NK-92 (cell line): ENCODE data around the gene ANKRD29.
"Not testable (repeated sequence)": the region's sequence is repeated elsewhere in the genome, so short reads cannot be mapped to it uniquely, and the experiment has no call there.

Source experiments
- DNase-seq: peaks from one replicate; lab custom pipeline; 2025; ENCODE audit not compliant: unreplicated experiment; lab: John Stamatoyannopoulos, UW

ANKRD29 gene

DNA sequence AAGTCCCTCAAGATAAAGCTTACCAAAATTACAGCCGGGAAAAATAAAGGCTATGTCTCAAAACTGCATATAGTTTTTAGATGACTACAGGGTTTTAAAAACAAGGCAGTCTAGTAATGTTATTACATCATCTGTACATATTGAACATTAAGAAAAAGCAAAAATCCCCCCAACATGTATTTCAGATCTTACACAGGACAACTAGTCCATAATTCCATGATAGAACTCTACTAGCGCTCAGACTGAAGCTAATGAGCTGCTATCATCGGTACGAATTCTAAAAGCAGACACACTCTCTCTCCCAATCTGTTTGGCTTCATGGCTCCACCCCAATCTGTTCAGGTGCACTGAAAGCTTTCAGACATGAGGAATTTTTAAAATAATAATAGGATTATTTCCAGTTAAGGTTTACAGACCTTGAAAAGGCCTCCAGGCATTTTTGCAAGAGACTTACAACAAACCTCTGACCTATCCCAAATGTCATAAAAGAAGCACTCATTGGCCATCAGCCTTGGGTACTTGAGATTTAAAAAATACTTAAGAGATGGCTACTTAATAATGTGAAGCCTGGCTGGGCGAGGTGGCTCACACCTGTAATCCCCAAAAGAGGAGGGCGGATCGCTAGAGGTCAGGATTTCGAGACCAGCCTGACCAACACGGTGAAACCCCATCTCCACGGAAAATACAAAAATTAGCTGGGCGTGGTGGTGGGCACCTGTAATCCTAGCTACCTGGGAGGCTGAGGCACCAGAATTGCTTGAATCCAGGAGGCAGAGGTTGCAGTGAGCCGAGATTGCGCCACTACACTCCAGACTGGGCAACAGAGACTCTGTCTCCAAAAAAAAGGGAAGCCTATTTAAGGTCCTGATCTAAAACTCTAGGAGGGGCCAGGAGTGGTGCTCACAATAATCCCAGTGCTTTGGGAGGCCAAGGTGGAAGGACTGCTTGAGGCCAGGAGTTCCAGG is 78.4 kb downstream of the ANKRD29 start:
- DNase-seq, result no peak

- DNase-seq, result no peak
These were observed 79.4 kb downstream of the ANKRD29 start for GRCh38 chr18:23583071-23583865.

- DNase-seq, result no peak
These were observed 81.9 kb downstream of the ANKRD29 start for GRCh38 chr18:23580677-23581367.

GRCh38 chr18:23578891-23579653 is 83.6 kb downstream of the ANKRD29 start:
- DNase-seq, result no peak

GRCh38 chr18:23578067-23578701 is 84.5 kb downstream of the ANKRD29 start:
- no peak for DNase-seq

DNA sequence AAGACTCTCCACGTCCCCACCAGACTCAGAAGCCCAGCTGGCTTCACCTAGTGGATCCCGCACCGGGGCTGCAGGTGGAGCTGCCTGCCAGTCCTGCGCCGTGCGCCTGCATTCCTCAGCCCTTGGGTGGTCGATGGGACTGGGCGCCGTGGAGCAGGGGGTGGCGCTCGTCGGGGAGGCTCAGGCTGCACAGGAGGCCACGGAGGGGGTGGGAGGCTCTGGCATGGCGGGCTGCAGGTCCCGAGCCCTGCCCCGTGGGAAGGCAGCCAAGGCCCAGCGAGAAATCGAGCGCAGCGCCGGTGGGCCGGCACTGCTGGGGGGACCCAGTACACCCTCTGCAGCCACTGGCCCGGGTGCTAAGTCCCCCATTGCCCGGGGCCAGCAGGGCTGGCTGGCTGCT is 85.2 kb downstream of the ANKRD29 start:
- DNase-seq, result not testable (repeated sequence)

- DNase-seq, result no peak
These were observed 87.4 kb downstream of the ANKRD29 start for GRCh38 chr18:23575309-23575651.

GRCh38 chr18:23574611-23575308 is 88.0 kb downstream of the ANKRD29 start:
- no peak for DNase-seq

DNA sequence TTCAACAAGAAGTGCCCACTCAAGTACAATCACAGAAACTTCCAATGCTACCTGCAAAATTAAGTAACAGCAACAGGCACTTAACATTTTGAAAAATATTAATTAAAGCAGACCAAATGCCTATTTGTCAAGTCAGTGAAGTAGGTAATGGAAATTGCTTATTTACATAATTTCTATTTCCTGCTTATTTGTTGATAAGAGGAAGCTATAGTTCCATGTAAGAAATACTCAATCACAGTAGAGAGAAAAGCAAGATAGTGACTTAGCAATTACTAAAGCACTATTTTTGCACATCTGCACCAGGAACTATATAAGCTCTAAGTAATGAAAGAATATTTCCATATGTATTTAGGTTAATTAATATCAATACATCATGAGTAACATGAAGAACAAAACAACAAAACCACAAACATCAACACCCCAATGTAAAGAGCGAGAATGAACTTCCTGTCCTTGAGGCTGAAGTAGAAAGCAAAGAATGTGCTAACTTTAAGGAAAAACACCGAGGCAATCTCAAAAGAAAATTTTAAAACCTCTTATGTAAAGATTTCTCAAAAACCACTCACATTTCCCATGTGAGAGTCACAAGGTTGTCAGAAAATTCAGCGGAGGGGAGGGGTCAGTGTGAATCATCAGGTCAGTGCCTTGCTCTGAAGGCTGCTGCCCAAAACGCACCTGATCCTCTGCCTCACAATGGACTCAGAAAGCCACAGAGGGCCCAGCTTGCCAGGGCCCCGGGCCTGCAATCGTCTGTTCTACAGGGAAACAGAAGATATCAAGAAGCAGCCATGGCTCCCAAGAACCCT is 88.9 kb downstream of the ANKRD29 start:
- DNase-seq, result no peak

DNA sequence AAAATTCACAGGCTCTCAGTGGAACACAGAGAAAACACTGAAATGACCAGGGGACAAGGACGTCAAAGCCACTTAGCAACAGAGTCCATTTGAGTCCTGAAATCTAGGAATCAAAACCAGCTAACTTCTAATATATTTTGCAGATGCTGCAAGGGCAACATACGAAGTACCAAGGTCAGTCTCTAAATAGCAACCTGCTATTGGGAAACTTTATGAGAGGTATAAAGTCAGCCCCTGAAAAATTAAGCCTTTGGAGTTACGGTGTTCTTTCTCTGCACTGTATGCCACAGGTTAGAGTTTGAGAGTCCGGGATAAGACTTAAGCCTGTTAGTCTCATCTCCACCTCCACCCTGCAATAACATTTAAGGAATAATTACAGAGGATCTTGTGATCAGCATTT is 89.7 kb downstream of the ANKRD29 start:
- DNase-seq, result no peak

- no peak for DNase-seq
These were observed 90.1 kb downstream of the ANKRD29 start for GRCh38 chr18:23572570-23572969.

- DNase-seq, result no peak
These were observed 90.7 kb downstream of the ANKRD29 start for GRCh38 chr18:23572012-23572411.

GRCh38 chr18:23570912-23571504 is 91.7 kb downstream of the ANKRD29 start:
- DNase-seq, result no peak

GRCh38 chr18:23569299-23570063 is 93.2 kb downstream of the ANKRD29 start:
- DNase-seq, result no peak

DNA sequence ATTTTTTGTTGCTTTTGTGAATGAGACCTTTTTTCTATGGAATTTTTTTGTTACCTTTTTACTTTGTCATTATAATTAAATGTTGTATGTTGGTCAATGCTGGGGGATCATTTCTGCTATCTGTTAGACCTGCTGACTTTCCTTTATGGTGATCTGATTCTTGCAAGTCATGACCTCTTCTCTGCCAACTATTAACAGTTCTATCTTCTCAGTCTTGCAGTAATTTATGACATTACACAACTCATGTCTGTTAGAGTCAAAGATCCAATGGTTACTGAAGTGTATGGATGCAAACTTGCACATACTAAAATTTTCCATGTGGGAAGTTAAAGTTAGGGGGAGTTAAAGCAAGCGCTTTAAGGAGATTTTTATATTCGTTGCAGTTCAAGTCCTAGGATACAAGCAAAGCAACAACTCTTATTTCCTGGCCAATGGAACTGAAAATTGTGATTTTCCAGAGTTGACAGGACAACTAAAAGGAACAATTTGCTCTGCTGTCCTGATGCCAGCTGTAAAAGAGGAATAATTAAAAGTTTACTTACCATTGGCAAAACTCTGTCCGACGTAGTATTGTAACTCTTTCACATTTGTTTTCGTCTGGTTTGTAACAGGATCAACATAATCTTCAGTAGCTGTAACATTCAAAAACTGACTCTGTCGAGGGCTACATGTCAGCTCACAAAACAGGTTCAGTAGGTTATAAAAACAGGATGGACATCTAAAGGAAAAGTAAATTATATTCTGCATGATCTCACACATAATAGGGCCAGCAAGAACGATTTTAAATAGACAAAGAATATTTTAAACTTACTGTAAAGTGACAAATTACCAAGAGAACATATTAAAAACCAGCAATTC is 94.2 kb downstream of the ANKRD29 start:
- DNase-seq, result no peak

- no peak for DNase-seq
These were observed 95.0 kb downstream of the ANKRD29 start for GRCh38 chr18:23567671-23568070.
